ENCODE measurements around the gene PDGFC.
"Not testable (repeated sequence)": the region's sequence is repeated elsewhere in the genome, so short reads cannot be mapped to it uniquely, and the experiment has no call there.

PDGFC gene

DNA sequence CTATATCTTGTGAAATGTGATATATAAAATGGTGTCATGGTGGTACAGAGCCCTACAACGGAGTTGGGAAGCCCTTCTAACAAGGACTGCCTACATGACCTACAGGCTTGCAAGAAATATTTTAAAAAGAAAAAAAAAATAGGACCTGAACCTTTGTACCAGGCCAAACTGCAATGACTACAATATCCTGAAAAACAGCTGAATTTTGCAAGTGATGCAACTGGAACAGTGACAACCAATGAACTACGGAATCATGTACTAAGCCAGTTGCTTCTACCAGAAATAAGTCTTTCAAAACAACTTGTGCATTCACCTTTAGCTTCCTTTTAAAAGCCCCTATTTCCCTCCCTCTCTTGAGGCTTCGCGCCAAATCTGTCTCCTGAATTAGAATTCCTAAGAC lies 58.4 kb downstream of the PDGFC start:
- in situ Hi-C loops (cut with MboI; ENCODE audit: low sequenced_read_pairs): no loop called here

DNA sequence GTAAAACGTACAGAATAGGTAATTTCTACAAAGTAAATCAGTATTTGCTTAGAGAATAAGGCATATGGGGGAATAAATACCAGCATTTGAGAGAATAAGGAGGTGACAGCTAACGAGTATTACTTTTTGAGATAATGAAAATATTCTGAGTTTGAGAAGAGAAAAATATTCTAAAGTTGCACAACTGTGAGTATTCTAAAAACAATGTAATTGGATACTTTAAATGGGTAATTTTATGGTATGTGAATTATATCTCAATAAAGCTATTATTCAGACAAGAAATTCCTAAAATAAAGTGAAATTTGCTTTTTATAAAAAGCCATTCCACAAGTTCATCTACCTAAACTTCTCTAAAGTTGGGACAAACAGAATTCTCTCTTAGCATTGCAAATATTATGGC lies 62.6 kb downstream of the PDGFC start:
- in situ Hi-C loops (cut with MboI; ENCODE audit: low sequenced_read_pairs): no loop called here

DNA sequence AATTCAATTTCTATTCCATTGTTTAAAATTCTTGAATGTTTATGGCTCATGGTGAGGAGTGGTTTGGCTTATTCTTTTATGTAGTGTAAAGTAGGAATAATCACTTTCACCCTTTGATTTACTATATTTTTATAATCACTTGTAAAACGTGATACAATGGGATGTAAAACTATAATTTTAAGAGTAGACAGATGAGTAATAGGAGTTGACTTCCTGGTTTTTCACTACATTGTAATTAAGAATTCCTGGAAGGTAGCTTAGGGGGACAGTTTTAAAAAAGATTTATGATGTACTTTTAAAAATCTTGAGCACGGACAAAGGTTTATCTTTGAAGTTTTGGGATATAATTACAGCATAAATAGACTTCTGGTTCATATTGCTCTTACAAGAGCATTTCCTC lies 65.3 kb downstream of the PDGFC start:
- in situ Hi-C loops (cut with MboI; ENCODE audit: low sequenced_read_pairs): no loop called here

DNA sequence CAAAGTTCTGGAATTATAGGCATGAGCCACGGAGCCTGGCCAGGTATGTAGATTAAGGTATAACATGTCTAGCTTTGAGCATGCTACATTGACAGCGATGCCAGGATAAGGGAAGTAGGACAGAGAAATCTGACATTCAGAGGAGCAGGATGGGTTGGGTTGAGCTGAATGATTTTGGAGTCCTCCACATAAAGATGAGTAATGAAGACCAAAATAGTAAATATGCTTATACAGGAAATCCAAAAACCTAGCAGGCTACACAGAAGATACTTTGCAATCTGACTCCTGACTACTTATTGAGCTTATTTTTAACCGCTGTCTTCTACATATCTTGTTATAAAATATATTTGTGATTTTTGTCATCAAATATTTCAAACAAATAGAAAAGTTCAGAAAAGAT lies 69.7 kb downstream of the PDGFC start:
- in situ Hi-C loops (cut with MboI; ENCODE audit: low sequenced_read_pairs): no loop called here

DNA sequence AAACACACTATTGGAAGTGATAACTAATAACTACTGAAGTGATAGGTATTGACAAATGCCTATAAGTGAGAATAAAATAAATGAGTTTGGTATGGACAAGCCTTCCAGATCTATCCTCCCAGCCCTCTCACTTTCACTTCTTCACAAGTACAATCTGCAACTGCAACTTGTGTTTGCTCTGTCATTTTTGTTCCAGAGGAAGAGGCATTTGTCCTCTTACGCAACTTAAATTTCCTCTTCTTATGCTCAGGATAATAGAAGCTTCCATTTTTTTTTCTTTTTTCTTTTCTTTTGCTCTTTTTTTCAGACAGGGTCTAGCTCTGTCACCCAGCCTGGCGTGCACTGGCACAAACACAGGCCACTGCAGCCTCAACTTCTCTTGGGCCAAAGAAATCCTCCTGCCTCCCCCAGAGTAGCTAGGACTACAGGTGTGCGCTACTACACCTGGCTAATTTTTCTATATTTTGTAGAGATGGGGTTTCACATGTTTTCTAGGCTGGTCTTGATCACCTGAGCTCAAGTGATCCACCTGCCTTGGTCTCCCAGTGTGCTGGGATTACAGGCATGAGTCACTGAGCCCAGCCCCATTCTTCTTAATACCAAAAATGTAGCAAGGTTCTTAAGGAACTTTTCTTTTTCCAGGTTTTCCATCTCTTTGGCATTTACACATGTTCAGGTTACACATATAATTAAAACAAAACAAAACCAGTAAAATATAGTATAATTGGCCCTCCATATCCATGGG lies 73.1 kb downstream of the PDGFC start:
- in situ Hi-C loops (cut with MboI; ENCODE audit: low sequenced_read_pairs): no loop called here

DNA sequence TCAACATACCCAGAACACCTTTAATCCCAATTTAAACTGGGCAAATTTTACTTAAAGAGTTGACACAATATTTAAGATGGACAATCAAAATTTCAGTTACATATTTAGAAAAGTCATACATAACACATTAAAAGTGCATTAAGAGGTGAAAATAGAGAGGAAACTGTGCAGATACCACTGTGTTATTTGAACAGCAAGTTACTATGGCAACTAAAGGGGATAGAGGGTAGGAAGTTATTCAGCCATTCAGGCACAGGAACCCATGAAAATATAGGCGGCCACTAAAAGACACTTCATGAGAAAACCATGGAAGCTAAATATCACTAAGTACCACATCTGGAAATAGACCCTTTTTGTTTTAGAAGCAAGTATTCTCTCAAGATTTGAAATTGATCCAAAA lies 75.1 kb downstream of the PDGFC start:
- in situ Hi-C loops (cut with MboI; ENCODE audit: low sequenced_read_pairs): no loop called here

DNA sequence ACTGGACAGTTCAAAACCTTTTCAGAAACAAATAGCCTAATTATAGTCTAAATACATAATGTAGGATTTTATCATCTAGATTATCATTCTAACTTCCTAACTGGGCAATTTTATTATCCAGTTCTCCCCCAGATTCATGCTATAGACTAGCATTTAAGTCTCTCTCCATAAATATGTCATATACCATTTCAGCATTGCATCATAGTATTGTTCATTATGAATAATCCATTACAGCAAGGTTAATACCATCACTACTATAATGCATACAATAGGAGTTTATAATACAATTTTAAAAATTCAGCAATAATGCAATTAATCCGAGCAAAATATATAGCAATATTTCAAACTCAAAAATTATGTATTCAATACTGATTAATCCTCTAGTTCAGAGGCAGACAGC lies 77.4 kb downstream of the PDGFC start:
- in situ Hi-C loops (cut with MboI; ENCODE audit: low sequenced_read_pairs): no loop called here

DNA sequence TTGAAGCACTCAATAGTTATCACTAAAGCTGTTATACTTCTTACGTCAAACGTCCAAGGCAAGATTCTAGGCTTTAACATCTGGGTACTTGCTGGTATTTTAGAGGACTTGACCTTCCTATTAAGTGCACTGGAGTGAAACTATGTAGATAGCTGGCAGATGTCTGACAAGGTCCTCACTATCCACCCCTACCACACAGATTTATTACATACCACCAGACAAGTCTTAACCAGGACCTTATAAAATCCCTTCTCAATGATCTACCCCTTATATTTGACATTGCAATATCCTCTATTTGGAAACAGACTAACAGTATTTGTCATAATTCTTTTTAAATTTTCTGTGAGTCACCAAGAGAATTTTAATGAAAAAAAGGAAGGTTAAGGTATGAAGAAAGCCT lies 78.8 kb downstream of the PDGFC start:
- in situ Hi-C loops (cut with MboI; ENCODE audit: low sequenced_read_pairs): no loop called here

DNA sequence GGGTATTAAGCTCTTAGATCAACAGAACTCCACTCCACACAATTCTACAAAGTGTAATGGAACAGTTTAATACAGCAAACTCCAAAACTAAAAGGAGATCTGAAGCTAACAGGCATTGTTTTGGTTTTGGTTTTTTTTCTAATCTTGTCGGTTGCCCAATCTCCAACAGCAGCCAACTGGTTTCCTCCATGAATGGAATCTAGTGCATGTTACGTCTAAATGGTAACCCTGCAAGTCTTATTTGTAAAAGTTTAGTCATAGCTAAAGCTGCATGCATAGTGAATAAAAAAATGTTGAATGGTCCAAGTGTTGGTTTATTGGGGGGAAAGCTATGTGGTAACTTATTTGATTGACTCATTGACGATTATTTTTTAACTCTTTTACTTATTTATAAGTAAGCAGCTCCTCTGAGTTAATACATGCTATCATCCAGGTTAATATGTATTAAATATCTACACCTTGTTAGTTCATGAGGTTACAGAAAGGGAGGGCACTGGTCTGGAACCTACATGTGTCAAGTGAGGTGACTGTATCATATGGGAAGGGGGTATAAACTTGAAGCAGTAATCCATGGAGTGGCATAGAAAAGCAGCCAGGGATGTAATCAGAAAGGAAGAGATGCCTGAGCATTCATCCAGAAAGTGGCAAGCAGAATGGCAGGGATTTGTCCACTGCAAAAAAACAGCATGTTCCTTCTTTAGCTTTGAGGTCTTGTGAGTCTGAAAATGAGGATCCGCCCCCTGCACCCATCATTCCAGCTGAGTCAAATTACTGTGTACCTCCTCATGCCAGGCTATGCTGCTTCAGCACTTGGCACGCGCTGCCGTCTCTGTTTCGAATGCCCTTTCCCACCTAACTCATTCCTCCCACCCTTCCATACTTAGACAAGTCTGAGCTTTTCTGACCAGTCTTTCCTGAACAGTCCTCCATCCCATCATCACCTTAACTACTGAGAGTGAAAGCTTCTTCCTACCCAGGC lies 81.7 kb downstream of the PDGFC start:
- in situ Hi-C loops (cut with MboI; ENCODE audit: low sequenced_read_pairs): no loop called here

DNA sequence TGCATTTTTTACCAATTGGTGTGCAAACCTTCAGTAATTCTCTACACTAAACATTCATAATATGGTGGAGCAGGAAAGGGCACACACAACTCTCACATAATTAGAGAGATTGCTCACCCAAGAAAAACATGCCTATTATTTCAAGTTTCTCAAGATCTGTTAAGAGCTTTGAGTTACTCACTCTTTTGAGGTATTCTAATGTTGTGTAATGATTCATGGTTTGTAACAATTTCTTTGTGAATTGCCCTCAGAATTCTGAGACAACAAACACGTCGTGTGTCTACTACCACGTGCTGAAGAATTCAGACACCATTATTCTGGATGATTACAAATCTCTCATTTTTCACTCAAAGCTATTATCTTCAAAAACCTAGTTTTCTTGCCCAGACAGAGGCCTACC lies 82.8 kb downstream of the PDGFC start:
- in situ Hi-C loops (cut with MboI; ENCODE audit: low sequenced_read_pairs): no loop called here

DNA sequence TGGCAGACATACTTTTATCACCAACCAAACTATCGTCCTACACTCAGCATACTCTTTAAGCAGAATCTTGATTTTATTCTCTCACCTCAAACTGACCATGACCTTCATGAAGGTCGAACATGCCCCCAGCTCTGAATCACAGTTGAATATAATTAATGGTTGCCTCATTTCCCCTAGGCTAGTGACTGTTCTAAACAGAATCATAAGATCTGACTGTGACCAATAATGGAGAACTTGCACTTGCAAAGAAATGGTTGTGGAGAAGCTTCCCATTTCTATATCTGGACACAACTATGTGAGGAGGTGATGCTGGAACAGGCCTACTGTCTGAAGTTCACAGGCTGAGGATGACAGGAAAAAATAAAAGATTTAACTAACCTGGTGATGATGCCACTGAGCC lies 85.1 kb downstream of the PDGFC start:
- in situ Hi-C loops (cut with MboI; ENCODE audit: low sequenced_read_pairs): no loop called here

DNA sequence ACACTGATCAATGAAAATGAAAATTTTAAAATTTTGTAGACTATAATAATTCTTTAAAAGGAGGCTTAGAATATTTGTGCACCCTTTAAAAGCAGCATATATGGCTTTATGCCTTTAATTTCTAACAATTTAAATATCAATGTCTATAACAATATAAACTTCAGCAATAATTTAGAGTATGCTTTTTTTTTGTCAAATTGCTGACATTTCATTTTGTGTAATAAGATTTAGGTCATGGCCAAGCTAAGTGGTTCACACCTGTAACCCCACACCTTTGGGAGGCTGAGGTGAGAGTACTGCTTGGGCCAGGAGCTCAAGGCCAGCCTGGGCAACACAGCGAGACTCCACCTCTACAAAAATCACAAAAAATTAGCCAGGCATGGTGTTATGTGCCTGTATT lies 86.2 kb downstream of the PDGFC start:
- in situ Hi-C loops (cut with MboI; ENCODE audit: low sequenced_read_pairs): no loop called here

DNA sequence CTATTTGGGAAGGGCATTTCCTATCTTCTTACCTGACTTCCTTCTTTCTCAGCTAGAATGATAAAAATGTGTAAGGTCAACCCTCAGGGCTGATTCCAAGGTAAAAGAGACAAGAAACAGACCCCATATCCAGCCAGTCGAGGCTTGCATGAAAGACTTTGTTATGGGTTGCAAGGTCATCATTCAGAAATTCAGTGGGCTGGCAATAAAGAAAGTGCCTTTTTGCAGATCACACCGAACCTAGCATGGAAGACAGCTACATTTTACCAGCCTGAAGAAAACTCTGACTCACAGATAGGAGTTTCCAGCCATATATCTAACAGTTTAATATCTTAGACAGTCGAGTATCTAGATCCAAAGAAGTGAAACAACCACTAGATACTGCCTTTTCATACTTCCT lies 87.4 kb downstream of the PDGFC start:
- in situ Hi-C loops (cut with MboI; ENCODE audit: low sequenced_read_pairs): no loop called here

DNA sequence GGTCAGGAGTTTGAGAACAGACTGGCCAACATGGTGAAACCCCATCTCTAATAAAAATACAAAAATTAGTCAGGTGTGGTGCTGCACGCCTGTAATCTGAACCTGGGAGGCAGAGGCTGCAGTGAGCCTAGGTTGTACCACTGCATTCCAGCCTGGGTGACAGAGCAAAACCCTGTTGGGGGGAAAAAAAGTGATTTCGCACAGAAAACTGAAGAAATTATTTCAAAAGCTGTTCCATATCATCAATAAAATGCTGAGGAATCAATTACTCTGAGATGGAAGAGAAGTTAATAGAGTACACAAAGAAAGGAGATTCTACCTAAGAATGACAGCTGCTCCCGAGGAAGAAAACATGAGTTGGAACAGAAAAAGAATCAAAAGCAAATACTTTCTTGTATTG lies 95.9 kb downstream of the PDGFC start:
- in situ Hi-C loops (cut with MboI; ENCODE audit: low sequenced_read_pairs): no loop called here

DNA sequence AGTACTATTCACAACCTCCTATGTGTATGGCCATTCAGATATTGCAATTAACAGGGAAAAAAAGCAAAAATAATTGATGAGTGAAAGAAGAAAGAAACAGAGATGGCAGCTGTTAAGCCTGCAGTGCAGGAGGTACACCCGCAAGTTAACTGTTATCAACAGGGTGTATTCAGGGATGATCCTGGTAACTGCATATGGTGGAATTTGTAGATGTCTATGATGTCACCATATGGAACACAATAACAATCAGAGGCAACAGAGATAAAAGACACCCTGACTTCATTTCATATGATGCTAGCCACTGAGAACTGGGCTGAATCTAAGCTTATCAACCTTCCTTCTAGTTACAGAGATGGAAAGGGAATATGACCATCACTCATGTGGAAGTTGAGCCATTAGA lies 96.5 kb downstream of the PDGFC start:
- in situ Hi-C loops (cut with MboI; ENCODE audit: low sequenced_read_pairs): no loop called here

DNA sequence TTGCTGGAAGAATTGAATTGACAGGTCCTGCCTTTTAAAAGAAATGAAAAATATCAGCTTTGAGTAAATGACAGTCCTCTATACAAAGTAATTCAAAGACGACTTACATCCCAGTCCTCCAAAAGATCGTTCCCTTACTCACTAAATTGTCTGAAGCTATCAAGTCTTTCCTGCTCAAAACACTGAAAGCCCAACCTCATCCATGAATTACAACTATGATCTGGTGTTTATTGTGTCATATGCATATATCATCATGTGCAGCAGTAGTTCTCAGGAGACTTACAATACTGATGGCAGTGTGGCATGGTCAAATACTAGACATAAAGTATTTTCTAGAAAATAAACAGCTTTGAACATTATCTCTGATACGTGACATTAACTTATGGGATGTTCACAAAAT lies 97.8 kb downstream of the PDGFC start:
- in situ Hi-C loops (cut with MboI; ENCODE audit: low sequenced_read_pairs): no loop called here

DNA sequence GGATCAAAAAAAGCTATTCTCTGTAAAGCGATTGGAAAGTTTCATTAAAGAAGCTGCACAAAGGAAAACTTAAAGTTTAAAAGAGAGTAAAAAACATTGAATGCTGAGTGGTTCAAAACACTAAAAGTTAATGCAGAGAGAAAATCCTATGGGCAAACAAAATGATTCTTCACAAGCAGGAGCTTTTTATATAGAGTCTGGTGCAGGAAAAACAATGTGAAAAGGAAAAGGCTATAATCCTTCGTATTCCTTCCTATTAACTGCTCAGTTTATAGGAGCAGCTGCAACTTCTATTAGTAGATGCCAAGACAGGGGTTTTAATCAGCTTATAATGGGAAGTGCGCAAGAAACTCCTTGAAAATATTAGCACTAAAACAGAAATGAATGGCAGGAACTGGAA lies 100.7 kb downstream of the PDGFC start:
- in situ Hi-C loops (cut with MboI; ENCODE audit: low sequenced_read_pairs): no loop called here

DNA sequence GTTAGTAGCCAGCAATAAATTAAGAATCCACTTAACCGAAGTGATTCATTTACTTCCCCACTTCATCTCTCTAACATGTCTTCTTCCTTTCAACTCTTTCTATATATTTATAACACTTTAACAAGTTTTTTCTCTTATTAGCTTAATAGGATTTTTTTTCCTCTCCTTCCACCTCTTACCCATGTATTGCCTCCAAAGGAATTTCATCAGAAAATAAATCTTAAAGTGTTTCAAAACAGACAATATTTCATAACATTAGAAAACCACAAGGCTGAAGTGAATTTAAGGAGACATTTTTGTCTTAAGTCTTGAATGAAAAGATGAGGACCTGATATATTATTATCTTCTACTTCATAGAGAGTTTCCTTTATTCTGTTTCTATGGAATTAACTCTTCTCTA lies 101.5 kb downstream of the PDGFC start:
- in situ Hi-C loops (cut with MboI; ENCODE audit: low sequenced_read_pairs): no loop called here

DNA sequence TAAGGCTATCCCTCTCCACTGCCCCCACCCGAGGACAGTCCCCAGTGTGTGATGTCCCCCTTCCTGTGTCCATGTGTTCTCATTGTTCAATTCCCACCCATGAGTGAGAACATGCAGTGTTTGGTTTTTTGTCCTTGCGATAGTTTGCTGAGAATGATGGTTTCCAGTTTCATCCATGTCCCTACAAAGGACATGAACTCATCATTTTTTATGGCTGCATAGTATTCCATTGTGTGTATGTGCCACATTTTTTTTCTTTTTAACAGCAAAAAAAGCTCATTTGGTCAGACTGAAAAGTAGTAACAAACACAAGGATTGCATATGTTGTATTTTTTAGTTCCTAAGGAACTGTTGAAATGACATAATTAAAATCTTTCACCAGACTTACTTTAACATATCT lies 105.5 kb downstream of the PDGFC start:
- in situ Hi-C loops (cut with MboI; ENCODE audit: low sequenced_read_pairs): not testable (repeated sequence)

DNA sequence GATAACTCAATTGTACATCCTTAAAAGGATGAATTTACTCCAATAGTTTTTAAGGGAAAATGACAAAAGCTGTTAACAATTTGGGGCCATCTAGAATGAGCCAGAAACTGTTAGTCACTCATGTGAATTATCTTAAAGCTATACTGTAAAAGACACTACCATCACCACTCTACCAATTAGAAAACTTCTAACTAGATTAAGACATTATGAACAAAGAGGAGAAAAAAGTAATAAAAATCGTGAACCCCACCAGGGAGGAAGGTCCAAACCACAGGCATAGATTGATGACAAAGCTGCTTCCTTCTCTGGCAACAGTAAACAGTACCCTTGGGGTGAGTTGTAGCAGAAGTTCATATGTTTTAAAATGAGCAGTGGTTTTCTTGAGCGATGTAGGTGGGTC lies 106.1 kb downstream of the PDGFC start:
- in situ Hi-C loops (cut with MboI; ENCODE audit: low sequenced_read_pairs): no loop called here

DNA sequence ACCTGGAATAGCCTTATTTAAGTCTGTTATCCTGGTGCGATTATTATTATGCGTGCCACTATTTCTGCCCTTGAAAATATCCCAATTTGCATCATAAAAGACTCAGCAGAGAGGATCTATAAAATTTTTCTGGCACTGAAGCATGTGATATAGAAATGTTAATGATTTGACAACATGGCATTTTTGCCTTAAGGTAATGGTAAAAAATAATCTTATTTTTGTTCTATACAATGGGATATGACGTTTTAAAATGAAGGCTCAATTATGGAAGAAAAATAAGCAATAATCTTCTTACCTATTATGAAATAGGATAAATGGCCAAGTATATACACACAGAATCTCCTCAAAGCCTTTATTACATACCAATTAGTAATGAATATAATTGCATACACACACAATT lies 113.5 kb downstream of the PDGFC start:
- in situ Hi-C loops (cut with MboI; ENCODE audit: low sequenced_read_pairs): no loop called here

DNA sequence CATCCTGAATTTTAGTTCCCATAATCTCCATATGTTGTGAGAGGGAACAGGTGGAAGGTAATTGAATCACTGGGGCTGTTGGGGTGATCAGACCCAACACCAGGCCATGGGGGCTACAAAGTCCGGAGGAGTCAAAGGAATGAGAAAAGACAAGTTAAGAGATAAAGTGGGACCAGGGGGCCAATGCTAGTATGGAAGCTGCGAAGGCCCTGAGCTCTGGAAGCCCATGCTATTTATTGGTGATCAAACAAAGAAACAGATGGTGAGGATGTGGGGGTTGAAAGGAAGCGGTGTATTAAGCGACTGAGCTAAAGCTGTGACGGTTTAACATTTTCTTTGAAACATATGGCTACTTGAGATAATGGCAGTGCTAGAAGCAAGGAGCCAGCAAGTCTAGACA lies 132.8 kb downstream of the PDGFC start:
- in situ Hi-C loops (cut with MboI; ENCODE audit: low sequenced_read_pairs): no loop called here
